A172 (cell line): Measurements from ENCODE around the gene RFX4. TPM values are rescaled to one million over a fixed set of nuclear protein-coding genes. Genes with fewer than 3 reads are reported as not detected.

Experiments
- DNase-seq: peaks from one replicate; pipeline ENCODE4 v3.0.0-alpha.2; 2015; ENCODE audit warnings: low spot score
- total RNA-seq: library from RNA; depleted of rRNA; stranded (reverse); fragments of >200 nt; shearing (Covaris generic); gene quantifications from 2 replicates; pipeline ENCODE4 v1.2.3, GENCODE V29; 2014

RFX4 gene
- total RNA-seq, 1 experiment from 2014 or later = not detected

DNA sequence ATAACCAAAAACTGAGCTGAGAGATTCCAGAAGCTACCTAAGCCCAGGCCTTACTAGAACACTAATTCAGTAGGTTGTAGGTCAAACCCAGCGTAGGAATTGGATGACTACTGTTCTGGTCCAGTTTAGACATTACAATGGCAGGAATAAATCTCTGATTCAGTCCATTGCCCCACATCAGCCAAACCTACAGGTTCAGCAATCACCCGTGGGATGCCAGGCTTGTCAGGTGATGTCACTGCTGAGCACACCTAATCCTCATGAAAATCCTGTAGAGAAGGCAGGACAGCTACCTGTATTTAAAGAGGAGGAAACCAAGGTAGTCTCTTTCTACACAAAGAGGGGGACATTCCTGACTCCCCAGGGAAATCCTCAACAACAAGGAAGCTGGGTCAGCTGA, 63.7 kb downstream of the RFX4 start:
- DNase-seq = no peak

- no peak for DNase-seq
Measured at GRCh38 chr12:106647793-106648514, 65.2 kb downstream of the RFX4 start.

- peak; percentile 48 for DNase-seq
Measured at GRCh38 chr12:106648736-106649135, 65.9 kb downstream of the RFX4 start.

GRCh38 chr12:106651552-106651951, 68.7 kb downstream of the RFX4 start:
- no peak for DNase-seq

DNA sequence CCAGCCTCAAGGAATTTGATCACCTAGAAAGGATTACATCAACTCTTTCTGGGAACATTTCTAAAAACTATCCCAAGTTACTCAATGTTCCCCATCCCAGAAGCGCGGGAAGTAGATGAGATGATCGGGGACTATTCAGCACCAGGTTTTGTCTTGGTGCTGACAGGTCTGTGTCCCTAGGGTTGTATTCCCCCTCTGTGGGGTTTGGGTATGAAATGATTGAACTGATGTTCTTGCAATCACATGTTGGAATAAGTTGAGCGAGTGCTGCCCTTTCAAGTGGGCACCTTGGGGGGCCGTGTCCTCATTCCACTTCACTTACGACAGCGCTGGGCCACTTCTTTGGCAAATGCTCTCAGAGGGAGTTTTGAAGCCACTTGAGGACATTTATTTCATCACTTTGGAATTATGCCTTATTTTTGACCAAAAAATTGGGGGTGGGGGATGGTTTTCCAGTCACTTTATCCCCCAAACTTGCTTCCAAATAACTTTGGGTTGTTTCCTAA, 69.8 kb downstream of the RFX4 start:
- DNase-seq = no peak

DNA sequence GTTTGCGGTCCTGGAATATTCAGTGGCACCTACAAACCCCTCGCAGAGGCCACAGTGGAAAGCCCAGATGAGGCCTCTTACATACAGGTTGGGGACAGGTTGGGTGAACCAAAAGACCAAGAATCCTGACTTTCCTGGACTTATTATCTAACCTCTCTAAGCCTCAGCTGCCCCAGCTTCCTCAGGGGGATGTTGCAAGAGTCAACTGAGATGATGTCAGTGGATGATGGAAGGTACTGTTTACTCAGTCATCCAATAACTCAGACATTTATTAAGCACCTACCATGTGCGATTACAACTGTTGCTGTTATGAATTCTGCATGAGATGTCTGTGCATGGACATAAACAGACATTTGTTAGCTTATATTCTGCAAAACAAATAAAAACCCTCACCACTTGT, 72.8 kb downstream of the RFX4 start:
- no peak for DNase-seq

GRCh38 chr12:106657488-106657887, 74.7 kb downstream of the RFX4 start:
- no peak for DNase-seq

GRCh38 chr12:106663385-106663784, 80.6 kb downstream of the RFX4 start:
- DNase-seq = no peak

GRCh38 chr12:106669216-106669615, 86.4 kb downstream of the RFX4 start:
- DNase-seq = no peak

DNA sequence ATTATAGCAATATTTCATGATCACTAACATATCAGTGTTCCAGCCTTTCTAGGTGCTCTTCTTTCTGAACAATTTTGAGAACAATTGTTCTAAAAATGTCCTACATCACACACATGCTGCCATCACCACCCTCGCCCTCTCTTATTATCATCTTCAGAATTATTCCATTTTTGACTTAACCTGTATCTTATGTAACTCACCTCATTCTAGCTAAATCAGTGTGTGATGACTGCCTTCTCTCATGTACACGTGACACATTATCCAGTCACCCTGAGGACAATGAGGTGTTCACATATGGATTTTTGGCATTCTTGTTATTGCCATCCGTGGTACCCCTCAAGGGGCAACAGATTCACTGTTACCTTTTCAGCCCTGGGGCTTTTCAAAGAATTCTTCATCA, 87.3 kb downstream of the RFX4 start:
- no peak for DNase-seq

DNA sequence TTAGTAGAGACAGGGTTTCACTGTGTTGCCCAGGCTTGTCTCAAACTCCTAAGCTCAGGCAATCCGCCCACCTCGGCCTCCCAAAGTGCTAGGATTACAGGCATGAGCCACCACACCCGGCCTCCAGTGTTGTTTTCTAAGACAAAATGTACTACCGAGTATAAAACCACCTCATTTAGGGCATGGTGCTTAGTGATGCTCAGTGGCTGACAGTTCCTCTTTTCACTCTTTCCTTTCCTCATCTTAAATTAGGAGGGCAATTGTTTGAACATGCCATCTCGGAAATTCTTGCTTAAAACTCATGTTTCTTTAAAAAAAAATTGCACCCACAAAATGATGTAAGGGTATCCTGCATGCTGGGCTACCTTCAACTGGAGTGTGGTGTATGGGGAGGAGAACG, 89.0 kb downstream of the RFX4 start:
- DNase-seq = no peak

- DNase-seq = no peak
Measured at GRCh38 chr12:106672314-106673025, 89.7 kb downstream of the RFX4 start.

- no peak for DNase-seq
Measured at GRCh38 chr12:106673141-106673540, 90.3 kb downstream of the RFX4 start.

DNA sequence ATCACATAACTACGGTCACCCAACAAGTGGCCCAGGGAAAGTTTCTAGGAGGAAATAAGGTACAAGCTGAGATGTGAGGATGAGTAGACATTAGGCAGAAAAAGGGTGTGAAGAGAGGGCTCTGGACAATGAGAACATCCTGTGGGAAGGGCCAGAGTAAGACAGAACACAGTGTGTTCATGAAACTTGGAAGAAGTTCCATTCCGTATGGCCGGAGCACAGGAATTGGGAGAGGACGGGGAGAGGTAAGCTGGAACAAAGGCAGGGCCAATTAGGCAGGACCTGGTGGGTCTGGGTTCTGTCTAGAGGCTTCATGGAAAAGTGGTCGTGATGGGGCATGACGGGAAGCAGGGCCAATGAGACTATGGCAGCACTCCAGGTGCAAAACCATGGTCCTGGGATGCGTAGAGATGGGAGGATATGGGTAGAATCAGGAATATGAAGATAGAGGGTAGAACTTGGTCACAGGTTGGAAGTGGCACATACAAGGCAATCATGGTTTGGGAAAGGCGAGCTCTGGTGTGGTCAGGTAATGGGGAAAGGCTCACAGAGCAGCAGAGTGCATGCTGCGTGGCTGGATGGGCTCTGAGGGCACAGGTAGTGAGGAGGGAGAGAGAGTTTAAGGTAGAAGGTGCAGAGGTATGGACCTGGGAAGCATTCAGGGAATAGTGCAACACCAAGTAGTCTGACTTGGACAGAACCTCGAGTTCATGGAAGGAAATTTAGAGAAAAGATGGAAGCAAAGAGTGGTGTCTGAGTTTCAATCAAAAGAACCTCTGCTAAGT, 93.0 kb downstream of the RFX4 start:
- no peak for DNase-seq

GRCh38 chr12:106679574-106679973, 96.8 kb downstream of the RFX4 start:
- DNase-seq = no peak

DNA sequence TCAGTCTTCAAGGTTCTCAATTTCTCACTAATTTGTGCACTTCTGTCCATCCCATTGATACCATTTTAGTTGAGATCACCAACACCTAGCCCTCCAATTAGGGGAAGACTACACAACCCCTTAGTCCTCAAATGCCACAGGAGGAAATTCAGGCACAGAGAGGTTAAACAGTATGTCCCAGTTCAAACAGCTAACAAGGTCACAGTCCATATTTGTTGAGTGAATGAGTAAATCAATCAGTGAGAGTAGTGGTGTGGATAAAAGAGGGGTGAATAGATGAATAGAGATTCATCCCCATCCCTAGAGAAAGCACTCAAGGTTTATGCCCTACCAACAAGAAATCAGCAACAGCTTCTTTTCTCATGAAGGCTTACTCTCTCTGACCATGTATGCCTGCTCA, 97.5 kb downstream of the RFX4 start:
- DNase-seq = no peak

DNA sequence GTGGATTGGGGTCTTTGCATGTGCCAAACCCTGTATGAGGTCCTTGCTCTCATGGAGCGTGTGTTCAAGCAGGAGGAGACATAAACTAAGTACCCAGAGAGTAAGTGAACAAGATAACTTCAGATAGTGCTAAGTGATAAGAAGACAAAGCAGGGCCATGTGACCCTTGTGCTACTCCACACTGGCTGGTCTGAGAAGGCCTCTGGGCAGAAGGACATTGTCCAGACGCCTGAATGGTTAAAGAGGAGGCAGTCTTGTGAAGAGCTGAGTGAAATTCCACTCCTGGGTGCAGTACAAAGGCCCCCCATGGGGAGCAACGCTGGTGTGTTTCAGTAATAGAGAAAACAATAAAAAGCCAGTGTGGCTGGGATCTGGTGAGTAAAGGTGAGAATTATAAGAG, 98.4 kb downstream of the RFX4 start:
- DNase-seq = no peak

DNA sequence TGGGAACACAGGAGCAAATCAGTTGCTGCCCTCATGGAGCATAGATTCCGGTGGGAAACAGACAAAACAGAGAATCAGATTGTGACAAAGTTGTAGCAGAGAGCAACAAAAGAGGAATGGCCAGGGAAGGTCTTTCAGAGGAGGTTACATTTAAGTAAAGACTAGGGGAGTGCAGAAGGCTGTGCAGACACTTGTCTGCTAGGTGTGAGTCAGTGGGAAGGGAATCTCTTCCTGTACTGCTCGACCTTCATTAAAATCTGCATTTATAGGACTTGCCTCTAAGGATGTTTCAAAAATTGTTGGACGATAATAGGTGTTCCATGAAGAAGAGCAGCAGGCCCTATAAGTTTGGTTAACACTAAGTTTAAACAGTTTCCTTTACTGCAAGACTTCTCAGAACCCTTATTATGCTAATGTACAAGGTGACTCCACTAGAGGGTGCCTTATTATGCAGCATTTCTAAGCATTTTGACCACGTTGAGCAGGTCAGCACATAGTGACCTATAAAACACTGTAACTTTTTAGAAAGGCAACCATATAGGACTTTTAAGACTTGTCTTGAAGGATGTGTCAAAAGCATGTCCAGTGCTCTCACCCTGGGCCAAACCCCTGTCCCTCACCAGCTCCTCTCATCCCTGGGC, 99.9 kb downstream of the RFX4 start:
- peak; percentile 36 for DNase-seq

GRCh38 chr12:106684497-106684896, 101.7 kb downstream of the RFX4 start:
- DNase-seq = no peak

DNA sequence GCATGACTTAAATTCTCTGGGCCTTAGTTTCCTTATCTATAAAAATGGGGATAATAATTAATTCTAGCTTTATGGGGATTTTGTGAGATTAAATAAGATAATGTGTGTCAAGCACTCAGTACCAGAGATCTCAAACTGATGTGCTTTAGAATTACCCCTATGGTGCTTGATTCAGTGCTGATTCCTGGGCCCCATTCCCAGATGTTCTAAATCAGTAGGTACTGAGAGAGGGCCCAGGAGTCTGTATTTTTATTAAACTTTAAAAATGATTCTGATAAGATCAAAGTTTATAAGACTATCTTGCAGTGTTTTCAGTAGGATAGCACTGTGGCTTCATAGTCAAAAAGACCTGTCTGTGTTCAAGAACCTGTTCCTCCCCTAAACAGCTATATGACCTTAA, 102.6 kb downstream of the RFX4 start:
- no peak for DNase-seq

DNA sequence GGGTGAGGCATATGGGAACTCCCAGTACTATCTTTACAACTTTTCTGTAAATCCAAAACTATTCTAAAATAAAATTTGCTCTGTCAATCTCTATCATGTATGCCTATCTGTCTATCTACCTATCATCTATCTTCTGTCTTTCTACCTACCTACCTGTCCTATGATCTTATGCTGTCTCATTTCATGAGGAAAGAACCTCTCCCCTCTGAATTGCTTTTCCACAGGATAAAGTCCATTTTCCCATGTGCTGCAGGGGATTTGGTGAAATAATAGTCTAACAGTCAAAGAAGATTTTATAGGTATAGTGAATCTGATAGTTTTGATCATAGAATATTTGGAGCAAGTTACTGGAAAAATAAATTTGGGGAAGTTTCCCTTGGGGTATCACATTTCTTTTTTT, 104.9 kb downstream of the RFX4 start:
- DNase-seq = no peak
